ENCODE results near the gene PIP4K2A.
A peak's percentile ranks its signal among the peaks of the same experiment; 100 is the strongest.

The PIP4K2A gene

GRCh38 chr10:22649994-22650393 lies 64.4 kb downstream of the PIP4K2A start:
- no peaks in the 10 kb centered on the region for H3K27me3 ChIP-seq (ENCODE audit: insufficient read depth, low read length, poor library complexity, severe bottlenecking)
- TF ChIP-seq EZH2phosphoT487 (IDR thresholded peaks at IDR 0.05; ENCODE audit: borderline replicate concordance) = no peak
- TF ChIP-seq CTCF (conservative IDR thresholded peaks at IDR 0.05; ENCODE audit: low read length) = no peak
- no peak overlapping the region for H3K9ac ChIP-seq (ENCODE audit: low read depth, low read length, poor library complexity, severe bottlenecking)
- H3K9me3 ChIP-seq (ENCODE audit: insufficient read depth, low read depth, low read length) = no peaks in the 10 kb centered on the region
- peaks cover 85% of the 10 kb centered on the region for H4K20me1 ChIP-seq (ENCODE audit: insufficient read depth, low read length, poor library complexity, severe bottlenecking)
- peaks cover 95% of the 10 kb centered on the region for H3K79me2 ChIP-seq (ENCODE audit: insufficient read depth, low read length)
- H3K4me3 ChIP-seq (ENCODE audit: low read length, poor library complexity, severe bottlenecking) = peak overlapping the region; percentile 57
- H3F3A ChIP-seq (ENCODE audit: low read depth) = peaks cover 8% of the 10 kb centered on the region; the same call in 1 of the 2 replicates
- H3K4me1 ChIP-seq (ENCODE audit: insufficient read depth, low read length, poor library complexity, severe bottlenecking) = peaks cover 91% of the 10 kb centered on the region
- H3K36me3 ChIP-seq (ENCODE audit: insufficient read depth, low read length) = no peaks in the 10 kb centered on the region
- H3K9me2 ChIP-seq (replicated peaks; ENCODE audit: low read depth, low read length) = no peaks in the 10 kb centered on the region
- H2AFZ ChIP-seq (ENCODE audit: low read length) = no peak overlapping the region
- H3K4me2 ChIP-seq (ENCODE audit: low read depth, low read length, poor library complexity, severe bottlenecking) = peak overlapping the region; percentile 71

GRCh38 chr10:22649390-22649841 lies 65.0 kb downstream of the PIP4K2A start:
- peaks cover 8% of the 10 kb centered on the region; the same call in 1 of the 2 replicates for H3F3A ChIP-seq (ENCODE audit: low read depth)
- H3K9me2 ChIP-seq (replicated peaks; ENCODE audit: low read depth, low read length) = no peaks in the 10 kb centered on the region
- no peaks in the 10 kb centered on the region for H3K36me3 ChIP-seq (ENCODE audit: insufficient read depth, low read length)
- peak overlapping the region; percentile 71 for H3K4me2 ChIP-seq (ENCODE audit: low read depth, low read length, poor library complexity, severe bottlenecking)
- TF ChIP-seq EZH2phosphoT487 (IDR thresholded peaks at IDR 0.05; ENCODE audit: borderline replicate concordance) (no peak), CTCF (conservative IDR thresholded peaks at IDR 0.05; ENCODE audit: low read length) (no peak)
- peaks cover 95% of the 10 kb centered on the region for H3K79me2 ChIP-seq (ENCODE audit: insufficient read depth, low read length)
- H3K4me1 ChIP-seq (ENCODE audit: insufficient read depth, low read length, poor library complexity, severe bottlenecking) = peaks cover 90% of the 10 kb centered on the region
- no peaks in the 10 kb centered on the region for H3K27me3 ChIP-seq (ENCODE audit: insufficient read depth, low read length, poor library complexity, severe bottlenecking)
- no peaks in the 10 kb centered on the region for H3K9me3 ChIP-seq (ENCODE audit: insufficient read depth, low read depth, low read length)
- H3K9ac ChIP-seq (ENCODE audit: low read depth, low read length, poor library complexity, severe bottlenecking) = no peak overlapping the region
- no peak overlapping the region for H2AFZ ChIP-seq (ENCODE audit: low read length)
- peak overlapping the region; percentile 57 for H3K4me3 ChIP-seq (ENCODE audit: low read length, poor library complexity, severe bottlenecking)
- peaks cover 90% of the 10 kb centered on the region for H4K20me1 ChIP-seq (ENCODE audit: insufficient read depth, low read length, poor library complexity, severe bottlenecking)

GRCh38 chr10:22648547-22648961 lies 65.8 kb downstream of the PIP4K2A start:
- H2AFZ ChIP-seq (ENCODE audit: low read length) = no peak overlapping the region
- no peaks in the 10 kb centered on the region for H3K9me3 ChIP-seq (ENCODE audit: insufficient read depth, low read depth, low read length)
- H3K27me3 ChIP-seq (ENCODE audit: insufficient read depth, low read length, poor library complexity, severe bottlenecking) = no peaks in the 10 kb centered on the region
- peaks cover 89% of the 10 kb centered on the region for H3K4me1 ChIP-seq (ENCODE audit: insufficient read depth, low read length, poor library complexity, severe bottlenecking)
- peaks cover 95% of the 10 kb centered on the region for H3K79me2 ChIP-seq (ENCODE audit: insufficient read depth, low read length)
- H3K9me2 ChIP-seq (replicated peaks; ENCODE audit: low read depth, low read length) = no peaks in the 10 kb centered on the region
- peak overlapping the region; percentile 71 for H3K4me2 ChIP-seq (ENCODE audit: low read depth, low read length, poor library complexity, severe bottlenecking)
- TF ChIP-seq CTCF (conservative IDR thresholded peaks at IDR 0.05; ENCODE audit: low read length) (no peak), EZH2phosphoT487 (IDR thresholded peaks at IDR 0.05; ENCODE audit: borderline replicate concordance) (no peak)
- H3F3A ChIP-seq (ENCODE audit: low read depth) = peaks cover 8% of the 10 kb centered on the region; the same call in 1 of the 2 replicates
- H3K4me3 ChIP-seq (ENCODE audit: low read length, poor library complexity, severe bottlenecking) = peak overlapping the region; percentile 57
- no peaks in the 10 kb centered on the region for H3K36me3 ChIP-seq (ENCODE audit: insufficient read depth, low read length)
- H4K20me1 ChIP-seq (ENCODE audit: insufficient read depth, low read length, poor library complexity, severe bottlenecking) = peaks cover 93% of the 10 kb centered on the region
- no peak overlapping the region for H3K9ac ChIP-seq (ENCODE audit: low read depth, low read length, poor library complexity, severe bottlenecking)

Measured in Loucy (cell line).